Stimulated activated CD4-positive, alpha-beta T cell treated with anti-CD3 and anti-CD28 coated beads, TNF-alpha, amount 100 ng/mL, for 1 hour (primary cell): Measurements from ENCODE around the gene ZNF618.

Experiments used
- DNase-seq, 3 donors: peaks; one replicate each; pipeline ENCODE4 v3.0.0-alpha.2; 2020; ENCODE audit warnings: low read depth in 3 of 3, low spot score in 1 of 3

ZNF618 gene

GRCh38 chr9:113932906-113933584 lies 56.9 kb downstream of the ZNF618 start:
- DNase-seq = no peak

GRCh38 chr9:113933671-113934070 lies 57.6 kb downstream of the ZNF618 start:
- no peak for DNase-seq

- no peak for DNase-seq
Measured at GRCh38 chr9:113934167-113934828, 58.2 kb downstream of the ZNF618 start.

- no peak for DNase-seq
Measured at GRCh38 chr9:113934829-113935676, 58.9 kb downstream of the ZNF618 start.

GRCh38 chr9:113935677-113936380 lies 59.7 kb downstream of the ZNF618 start:
- DNase-seq = no peak

- DNase-seq = no peak
Measured at GRCh38 chr9:113940077-113940476, 64.0 kb downstream of the ZNF618 start.

- DNase-seq = no peak
Measured at GRCh38 chr9:113941056-113941455, 64.9 kb downstream of the ZNF618 start.

- no peak for DNase-seq
Measured at GRCh38 chr9:113941526-113941925, 65.4 kb downstream of the ZNF618 start.

- no peak for DNase-seq
Measured at GRCh38 chr9:113943112-113944009, 67.3 kb downstream of the ZNF618 start.

GRCh38 chr9:113945784-113946183 lies 69.7 kb downstream of the ZNF618 start:
- DNase-seq = no peak

GRCh38 chr9:113946496-113947115 lies 70.5 kb downstream of the ZNF618 start:
- no peak for DNase-seq

- DNase-seq = no peak
Measured at GRCh38 chr9:113947941-113948340, 71.8 kb downstream of the ZNF618 start.

GRCh38 chr9:113948891-113949570 lies 72.9 kb downstream of the ZNF618 start:
- no peak for DNase-seq

- no peak for DNase-seq
Measured at GRCh38 chr9:113949571-113950078, 73.5 kb downstream of the ZNF618 start.

- no peak for DNase-seq
Measured at GRCh38 chr9:113950195-113951031, 74.3 kb downstream of the ZNF618 start.

- DNase-seq = no peak
Measured at GRCh38 chr9:113951032-113951372, 74.9 kb downstream of the ZNF618 start.

- DNase-seq = no peak
Measured at GRCh38 chr9:113952676-113953075, 76.6 kb downstream of the ZNF618 start.

GRCh38 chr9:113953531-113953930 lies 77.4 kb downstream of the ZNF618 start:
- no peak for DNase-seq
